Gastroesophageal sphincter (tissue), 4 donors: ENCODE measurements around the gene DNM3. TPM values are rescaled to one million over a fixed set of nuclear protein-coding genes. Genes with fewer than 3 reads are reported as not detected.

Experiments used
- ATAC-seq: fragments of 150-250 bp; one replicate; pipeline ENCODE4 v1.9.1; 2016; ENCODE audit warnings: mild to moderate bottlenecking, moderate library complexity
- H3K27ac ChIP-seq, 4 donors: fragments of 200-600 bp; sonication (generic) in 3 of 4; 1 replicate in 3 of 4; 2 replicates in 1 of 4; pipeline ENCODE4 v1.5.1; 2016 to 2019
- H3K27me3 ChIP-seq: fragments of 200-600 bp; sonication (generic); one replicate; pipeline ENCODE4 v1.5.1; 2019
- H3K36me3 ChIP-seq, 2 donors: fragments of 200-600 bp; sonication (generic); one replicate each; pipeline ENCODE4 v1.5.1; 2019; ENCODE audit warnings: control low read depth in 1 of 2
- H3K4me1 ChIP-seq, 3 donors: fragments of 200-600 bp; sonication (generic); 1 replicate in 2 of 3; 2 replicates in 1 of 3; pipeline ENCODE4 v1.5.1; 2016 to 2019; ENCODE audit warnings: control low read depth in 2 of 3
- H3K4me3 ChIP-seq, 2 donors: fragments of 200-600 bp; sonication (generic); one replicate each; pipeline ENCODE4 v1.5.1; 2019; ENCODE audit warnings: mild to moderate bottlenecking in 1 of 2, moderate library complexity in 1 of 2
- H3K9me3 ChIP-seq, 3 donors: fragments of 200-600 bp; sonication (generic); one replicate each; pipeline ENCODE4 v1.5.1; 2017 to 2019; ENCODE audit warnings: control low read depth in 2 of 3
- CTCF ChIP-seq, 4 experiments: fragments of 200-600 bp in 2 of 4; fragments of 450-650 bp in 2 of 4; sonication (generic) in 1 of 4; IDR thresholded peaks; one replicate each; pipeline ENCODE4 v1.5.1; 2017 to 2019; ENCODE audit warnings: antibody characterized with exemption in 4 of 4, mild to moderate bottlenecking in 2 of 4, moderate library complexity in 2 of 4
- EP300 ChIP-seq: sonication (generic); formaldehyde crosslinking; IDR thresholded peaks from one replicate; pipeline ENCODE4 v1.6.1; 2017; ENCODE audit warnings: antibody characterized with exemption, mild to moderate bottlenecking
- POLR2A ChIP-seq, 2 donors: fragments of 450-650 bp; IDR thresholded peaks; one replicate each; pipeline ENCODE4 v1.6.1; 2017; ENCODE audit warnings: antibody characterized with exemption in 2 of 2, mild to moderate bottlenecking in 2 of 2, moderate library complexity in 1 of 2
- POLR2AphosphoS5 ChIP-seq: sonication (generic); formaldehyde crosslinking; IDR thresholded peaks from one replicate; pipeline ENCODE4 v1.6.1; 2017; ENCODE audit warnings: antibody characterized with exemption
- WGBS, 2 donors: methylation state at CpG; one replicate each; pipeline ENCODE4 v1.1.5; 2018; ENCODE audit warnings: low coverage in 1 of 2; 5-methylcytosine and 5-hydroxymethylcytosine counted together
- total RNA-seq, 4 donors: library from RNA; depleted of rRNA; stranded (reverse); fragments of >200 nt; gene quantifications; one replicate each; pipeline ENCODE4 v1.1.0, GENCODE V29; 2016

Gene DNM3
- total RNA-seq, 4 donors from 2014 or later: 1.9 to 5.0 (median 3.9) TPM

DNA sequence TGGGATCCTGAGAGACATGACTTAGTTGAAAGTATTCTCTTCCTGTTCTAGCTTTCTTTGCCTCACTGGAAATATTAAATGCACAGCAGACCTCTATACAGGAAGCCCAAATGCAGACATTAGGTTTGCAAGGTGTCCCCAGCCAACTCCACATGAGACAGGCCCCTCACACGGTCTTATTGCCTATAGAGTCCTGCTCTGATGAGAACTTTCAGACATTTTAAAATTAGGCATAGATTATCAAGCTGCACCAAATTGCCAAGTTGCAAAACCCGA, 327.2 kb downstream of the DNM3 start:
- ATAC-seq: no peak
- TF ChIP-seq EP300 (no peak), POLR2A (IDR thresholded peaks at IDR 0.05) (no peak), CTCF (IDR thresholded peaks at IDR 0.05) (no peak), POLR2AphosphoS5 (no peak)
- Histone ChIP-seq H3K36me3 (no peaks in the 10 kb centered on the region), H3K27ac (no peak overlapping the region), H3K4me1 (no peaks in the 10 kb centered on the region), H3K27me3 (no peaks in the 10 kb centered on the region), H3K9me3 (no peaks in the 10 kb centered on the region), H3K4me3 (no peak overlapping the region)
- 93 to 94% methylated on average over 2 of the region's 2 CpGs for WGBS, 2 donors

DNA sequence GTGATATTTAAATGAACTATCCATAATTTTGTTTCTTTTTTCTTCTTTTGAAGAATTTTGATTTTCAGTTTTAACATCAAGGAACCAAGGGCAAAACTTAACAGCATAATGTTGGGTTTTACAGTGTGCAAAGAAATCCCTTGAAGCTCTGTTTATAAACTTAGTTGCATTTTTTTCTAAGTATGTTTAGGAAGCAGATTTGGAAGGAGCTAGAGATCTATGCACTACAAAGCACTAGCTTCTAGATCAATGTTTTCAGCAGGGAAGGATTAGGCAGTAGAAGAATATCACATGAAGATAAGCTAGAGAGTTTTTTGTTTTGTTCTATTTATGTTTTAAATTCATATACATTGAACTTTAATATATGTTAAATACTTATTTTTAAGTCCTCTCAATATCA, 328.5 kb downstream of the DNM3 start:
- Histone ChIP-seq H3K9me3 (no peaks in the 10 kb centered on the region), H3K27me3 (no peaks in the 10 kb centered on the region), H3K4me3 (no peak overlapping the region), H3K36me3 (no peaks in the 10 kb centered on the region), H3K4me1 (no peaks in the 10 kb centered on the region), H3K27ac (no peak overlapping the region)
- no peak for TF ChIP-seq EP300
- TF ChIP-seq POLR2A (IDR thresholded peaks at IDR 0.05): no peak
- no peak for TF ChIP-seq POLR2AphosphoS5
- TF ChIP-seq CTCF (IDR thresholded peaks at IDR 0.05): no peak
- no peak for ATAC-seq

GRCh38 chr1:172172352-172172831, 331.1 kb downstream of the DNM3 start:
- Histone ChIP-seq H3K27ac (no peak overlapping the region), H3K36me3 (no peaks in the 10 kb centered on the region), H3K4me1 (no peaks in the 10 kb centered on the region), H3K4me3 (no peak overlapping the region), H3K27me3 (no peaks in the 10 kb centered on the region), H3K9me3 (no peaks in the 10 kb centered on the region)
- no peak for ATAC-seq
- TF ChIP-seq POLR2A (IDR thresholded peaks at IDR 0.05): no peak
- TF ChIP-seq EP300: no peak
- 87 to 92% methylated on average over 5 of the region's 5 CpGs for WGBS, 2 donors

GRCh38 chr1:172176206-172176605, 334.9 kb downstream of the DNM3 start:
- ATAC-seq: no peak
- 82% methylated on average over 1 of the region's 1 CpG; no CpG with 5 or more reads in 1 of the 2 donors for WGBS, 2 donors

DNA sequence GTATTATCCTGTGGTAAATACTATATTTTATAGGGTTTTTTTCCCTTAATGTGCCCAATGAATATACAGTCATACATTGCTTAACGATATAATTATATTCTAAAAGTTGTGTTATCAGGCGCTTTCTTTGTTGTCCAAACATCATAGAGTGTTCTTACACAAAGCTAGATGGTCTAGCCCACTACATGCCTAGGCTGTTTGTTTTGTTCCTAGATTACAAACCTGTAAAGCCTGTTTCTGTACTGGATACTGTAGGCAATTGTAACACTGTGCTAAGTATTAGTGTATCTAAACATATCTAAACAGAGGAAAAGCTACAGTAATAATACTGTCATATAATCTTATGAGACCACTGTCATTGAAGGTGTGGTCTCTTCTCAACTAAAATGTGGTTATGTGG, 336.6 kb downstream of the DNM3 start:
- Histone ChIP-seq H3K27ac (no peak overlapping the region), H3K27me3 (no peaks in the 10 kb centered on the region), H3K4me1 (peaks cover 0 to 25% (median 3%) of the 10 kb centered on the region in 3 donors), H3K9me3 (no peaks in the 10 kb centered on the region), H3K4me3 (no peak overlapping the region), H3K36me3 (no peaks in the 10 kb centered on the region)
- ATAC-seq: no peak
- WGBS, 2 donors: 89 to 100% methylated on average over 2 of the region's 2 CpGs
- TF ChIP-seq EP300 (no peak), POLR2AphosphoS5 (no peak), POLR2A (IDR thresholded peaks at IDR 0.05) (no peak), CTCF (IDR thresholded peaks at IDR 0.05) (no peak)

More at GRCh38 chr1:172176206-172176605, 334.9 kb downstream of the DNM3 start:
- no peaks in the 10 kb centered on the region for H3K27me3 ChIP-seq
- TF ChIP-seq CTCF (IDR thresholded peaks at IDR 0.05) (no peak), POLR2A (IDR thresholded peaks at IDR 0.05) (no peak), EP300 (no peak), POLR2AphosphoS5 (no peak)
- H3K4me1 ChIP-seq: peaks cover 0 to 12% (median 3%) of the 10 kb centered on the region in 3 donors
- H3K27ac ChIP-seq: no peak overlapping the region
- no peak overlapping the region for H3K4me3 ChIP-seq
- H3K9me3 ChIP-seq: no peaks in the 10 kb centered on the region
- H3K36me3 ChIP-seq: no peaks in the 10 kb centered on the region
